GM23338 (cell line): ENCODE measurements around the gene ZNF385C. TPM values are rescaled to one million over a fixed set of nuclear protein-coding genes. Genes with fewer than 3 reads are reported as not detected.

Experiments
- ATAC-seq: fragments of 200-7000 bp; cut with Tn5 transposase; 3 replicates; pipeline ENCODE4 v1.9.1; 2020
- DNase-seq: peaks from one replicate; pipeline ENCODE4 v3.0.0-alpha.2; 2015; ENCODE audit warnings: low spot score
- H2AFZ ChIP-seq: fragments of 200-600 bp; sonication (generic); 2 replicates; pipeline ENCODE4 v1.8.0; 2016; ENCODE audit warnings: antibody characterized with exemption, mild to moderate bottlenecking, moderate library complexity
- H3F3A ChIP-seq: fragments of 200-600 bp; sonication (generic); replicated peaks from 2 replicates; pipeline ENCODE4 v1.8.0; 2017; ENCODE audit warnings: antibody characterized with exemption, mixed run types, low read depth
- H3K27ac ChIP-seq: fragments of 200-600 bp; sonication (generic); 2 replicates; pipeline ENCODE4 v1.6.1; 2016; ENCODE audit warnings: low read depth
- H3K27me3 ChIP-seq: fragments of 200-600 bp; sonication (generic); 2 replicates; pipeline ENCODE4 v1.8.0; 2016; ENCODE audit warnings: mild to moderate bottlenecking, mixed run types, moderate library complexity; ENCODE audit not compliant: insufficient read depth
- H3K36me3 ChIP-seq: fragments of 200-600 bp; sonication (generic); 2 replicates; pipeline ENCODE4 v1.8.0; 2016; ENCODE audit warnings: mild to moderate bottlenecking; ENCODE audit not compliant: insufficient read depth
- H3K4me1 ChIP-seq: fragments of 200-600 bp; sonication (generic); 2 replicates; pipeline ENCODE4 v1.8.0; 2016; ENCODE audit warnings: mild to moderate bottlenecking, moderate library complexity; ENCODE audit not compliant: insufficient read depth
- H3K4me2 ChIP-seq: fragments of 200-600 bp; sonication (generic); 2 replicates; pipeline ENCODE4 v1.7.1; 2017; ENCODE audit warnings: mixed run types
- H3K4me3 ChIP-seq: fragments of 200-600 bp; sonication (generic); 2 replicates; pipeline ENCODE4 v1.6.1; 2016; ENCODE audit warnings: mixed run types
- H3K79me2 ChIP-seq: fragments of 200-600 bp; sonication (generic); replicated peaks from 2 replicates; pipeline ENCODE4 v1.8.0; 2017; ENCODE audit warnings: mild to moderate bottlenecking; ENCODE audit not compliant: insufficient read depth
- H3K9me2 ChIP-seq: fragments of 200-600 bp; sonication (generic); 2 replicates; pipeline ENCODE4 v1.8.0; 2017; ENCODE audit not compliant: insufficient read depth
- H4K20me1 ChIP-seq: fragments of 200-600 bp; sonication (generic); replicated peaks from 2 replicates; pipeline ENCODE4 v1.8.0; 2017; ENCODE audit warnings: mild to moderate bottlenecking; ENCODE audit not compliant: insufficient read depth
- H3K27ac Mint-ChIP-seq: 2 replicates; pipeline ENCODE4 v1.8.0; 2020; ENCODE audit warnings: inconsistent platforms, mild to moderate bottlenecking, moderate library complexity, mixed read lengths
- H3K27me3 Mint-ChIP-seq: 3 replicates; pipeline ENCODE4 v1.8.0; 2022; ENCODE audit warnings: low read depth, mild to moderate bottlenecking, moderate library complexity, mixed read lengths, inconsistent platforms; ENCODE audit not compliant: insufficient read depth, poor library complexity
- H3K36me3 Mint-ChIP-seq: 3 replicates; pipeline ENCODE4 v1.8.0; 2021; ENCODE audit warnings: low read depth, mild to moderate bottlenecking, inconsistent platforms, moderate library complexity, mixed read lengths
- H3K4me1 Mint-ChIP-seq: 3 replicates; pipeline ENCODE4 v1.8.0; 2020; ENCODE audit warnings: mild to moderate bottlenecking, inconsistent platforms, mixed read lengths
- H3K4me3 Mint-ChIP-seq: 3 replicates; pipeline ENCODE4 v1.8.0; 2021; ENCODE audit warnings: moderate library complexity, mild to moderate bottlenecking, inconsistent platforms, mixed read lengths
- H3K9me3 Mint-ChIP-seq: 3 replicates; pipeline ENCODE4 v1.8.0; 2020; ENCODE audit warnings: moderate library complexity, mild to moderate bottlenecking, inconsistent platforms, mixed read lengths
- CREB1 ChIP-seq: fragments of 250-450 bp; sonication (Bioruptor Pico); IDR thresholded peaks from 2 replicates; pipeline ENCODE4 v1.5.0; 2020; ENCODE audit warnings: low read depth, mild to moderate bottlenecking, moderate library complexity
- ETS1 ChIP-seq: IDR thresholded peaks from 2 replicates; pipeline ENCODE4 v1.6.1; 2016; ENCODE audit warnings: antibody characterized with exemption
- EZH2 ChIP-seq: fragments of 200-600 bp; sonication (generic); IDR thresholded peaks from one replicate; pipeline ENCODE4 v1.8.0; 2017; ENCODE audit warnings: antibody characterized with exemption, mild to moderate bottlenecking, low read depth; ENCODE audit not compliant: unreplicated experiment
- EZH2phosphoT487 ChIP-seq: fragments of 200-600 bp; sonication (generic); IDR thresholded peaks from one replicate; pipeline ENCODE4 v1.8.1; 2018; ENCODE audit warnings: antibody characterized with exemption; ENCODE audit not compliant: unreplicated experiment
- JUNB ChIP-seq: IDR thresholded peaks from one replicate; pipeline ENCODE4 v1.6.1; 2016; ENCODE audit warnings: antibody characterized with exemption; ENCODE audit not compliant: unreplicated experiment
- NANOG ChIP-seq: IDR thresholded peaks from 2 replicates; pipeline ENCODE4 v1.6.1; 2016; ENCODE audit warnings: antibody characterized with exemption, borderline replicate concordance
- POLR2AphosphoS5 ChIP-seq: IDR thresholded peaks from 2 replicates; pipeline ENCODE4 v1.6.1; 2016; ENCODE audit warnings: antibody characterized with exemption, low read depth
- STAT1 ChIP-seq: IDR thresholded peaks from one replicate; pipeline ENCODE4 v1.6.1; 2016; ENCODE audit warnings: antibody characterized with exemption; ENCODE audit not compliant: unreplicated experiment
- ZNF114 ChIP-seq: fragments of 250-450 bp; sonication (Bioruptor Pico); IDR thresholded peaks from 2 replicates; pipeline ENCODE4 v1.5.0; 2020; ENCODE audit warnings: mild to moderate bottlenecking, moderate library complexity
- ZNF331 ChIP-seq: fragments of 250-450 bp; sonication (Bioruptor Pico); IDR thresholded peaks from 2 replicates; pipeline ENCODE4 v1.5.0; 2020; ENCODE audit warnings: low read depth, mild to moderate bottlenecking, moderate library complexity
- polyA plus RNA-seq: library from polyadenylated mRNA; unstranded; fragments of >200 nt; fragmentation: Nextera tagmentation; extraction: Ambion mirVana; gene quantifications from 2 replicates; pipeline ENCODE4 v1.2.1, GENCODE V29; 2016
- total RNA-seq: library from RNA; depleted of rRNA; stranded (reverse); fragments of >200 nt; shearing (Covaris generic); gene quantifications from 2 replicates; pipeline ENCODE4 v1.2.3, GENCODE V29; 2014
- TF ChIP-seq, protein P1 (sequence below), 2 experiments: fragments of 200-600 bp in 1 of 2; sonication (generic) in 1 of 2; conservative IDR thresholded peaks; 2 replicates each; pipeline versions ENCODE4 v1.5.1 to v1.6.1; 2016 to 2017; ENCODE audit warnings: antibody characterized with exemption in 2 of 2, low read depth in 2 of 2, mild to moderate bottlenecking in 2 of 2, moderate library complexity in 1 of 2
- TF ChIP-seq, protein P2 (sequence below): IDR thresholded peaks from one replicate; pipeline ENCODE4 v1.6.1; 2018; ENCODE audit warnings: antibody characterized with exemption; ENCODE audit not compliant: unreplicated experiment

ZNF385C gene
- total and polyA plus RNA-seq, 2 experiments from 2014 or later, result 1.9 to 3.1 TPM

DNA sequence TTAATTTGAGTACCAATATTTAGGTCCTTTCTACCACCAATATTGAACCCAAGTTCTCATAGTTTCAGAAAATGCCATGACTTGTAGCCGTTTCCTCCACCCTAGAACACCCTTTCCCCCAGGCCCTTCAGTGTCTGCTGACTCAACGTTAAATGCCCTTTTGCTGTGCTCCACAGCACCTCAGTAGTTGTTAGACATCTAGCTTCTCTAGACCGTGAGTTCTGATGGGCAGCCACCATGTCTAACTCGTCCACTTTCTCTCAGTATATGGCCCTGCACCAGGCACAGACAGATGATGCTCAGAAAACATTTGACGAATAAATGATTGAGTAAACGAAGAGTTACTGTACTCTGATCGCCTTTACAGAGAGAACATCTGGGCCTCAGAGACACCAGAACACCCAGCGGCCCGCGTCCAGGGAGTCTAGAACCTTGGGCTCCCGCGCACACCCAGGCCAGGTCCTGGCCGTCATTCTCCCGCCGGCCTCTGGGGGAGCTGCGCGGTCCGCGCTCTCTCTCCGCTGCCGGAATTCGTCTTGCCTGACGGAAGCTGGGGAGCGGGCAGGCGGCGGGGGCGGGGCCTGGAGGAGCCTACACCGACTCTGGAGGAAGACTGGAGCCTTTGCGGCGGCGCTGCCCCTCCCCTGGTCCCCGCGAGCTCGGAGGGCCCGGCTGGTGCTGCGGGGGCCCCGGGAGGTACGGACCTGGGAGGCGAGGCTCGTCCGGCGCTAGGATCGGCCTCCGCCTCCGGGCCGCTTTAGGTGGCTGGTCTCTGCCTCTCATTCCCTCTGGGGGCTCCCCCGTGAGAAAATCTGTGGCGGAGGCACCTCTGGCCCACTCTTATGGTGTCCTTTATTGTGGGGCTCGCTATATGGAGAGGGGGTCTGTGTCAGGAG is 78.5 kb downstream of the ZNF385C start, which contains the start of gene NKIRAS2 (continued):
- TF ChIP-seq, protein P1, sequence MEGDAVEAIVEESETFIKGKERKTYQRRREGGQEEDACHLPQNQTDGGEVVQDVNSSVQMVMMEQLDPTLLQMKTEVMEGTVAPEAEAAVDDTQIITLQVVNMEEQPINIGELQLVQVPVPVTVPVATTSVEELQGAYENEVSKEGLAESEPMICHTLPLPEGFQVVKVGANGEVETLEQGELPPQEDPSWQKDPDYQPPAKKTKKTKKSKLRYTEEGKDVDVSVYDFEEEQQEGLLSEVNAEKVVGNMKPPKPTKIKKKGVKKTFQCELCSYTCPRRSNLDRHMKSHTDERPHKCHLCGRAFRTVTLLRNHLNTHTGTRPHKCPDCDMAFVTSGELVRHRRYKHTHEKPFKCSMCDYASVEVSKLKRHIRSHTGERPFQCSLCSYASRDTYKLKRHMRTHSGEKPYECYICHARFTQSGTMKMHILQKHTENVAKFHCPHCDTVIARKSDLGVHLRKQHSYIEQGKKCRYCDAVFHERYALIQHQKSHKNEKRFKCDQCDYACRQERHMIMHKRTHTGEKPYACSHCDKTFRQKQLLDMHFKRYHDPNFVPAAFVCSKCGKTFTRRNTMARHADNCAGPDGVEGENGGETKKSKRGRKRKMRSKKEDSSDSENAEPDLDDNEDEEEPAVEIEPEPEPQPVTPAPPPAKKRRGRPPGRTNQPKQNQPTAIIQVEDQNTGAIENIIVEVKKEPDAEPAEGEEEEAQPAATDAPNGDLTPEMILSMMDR (conservative IDR thresholded peaks at IDR 0.05; ENCODE audit: low read depth in 2 of 2), result peak; percentile 74 to 81
- TF ChIP-seq ZNF331, result no peak
- no peak for TF ChIP-seq STAT1
- TF ChIP-seq NANOG, result no peak

GRCh38 chr17:42018988-42019387 is 79.3 kb downstream of the ZNF385C start:
- H3K36me3 Mint-ChIP-seq, result peaks cover 50% of the 10 kb centered on the region
- Histone ChIP-seq H2AFZ (no peak overlapping the region), H3K27me3 (no peaks in the 10 kb centered on the region), H3K36me3 (peaks cover 6% of the 10 kb centered on the region), H3K4me1 (peaks cover 19% of the 10 kb centered on the region), H3K4me2 (no peak overlapping the region), H3K79me2 (peaks cover 47% of the 10 kb centered on the region), H4K20me1 (peaks cover 9% of the 10 kb centered on the region; the same call in 1 of the 2 replicates), H3K27ac (no peak overlapping the region), H3K4me3 (no peak overlapping the region), H3K9me2 (peaks cover 9% of the 10 kb centered on the region), H3F3A (peaks cover 42% of the 10 kb centered on the region)
- H3K4me3 Mint-ChIP-seq, result peak overlapping the region; percentile 99
- DNase-seq (no peak), ATAC-seq (no peak)
- H3K4me1 Mint-ChIP-seq, result peaks cover 37% of the 10 kb centered on the region
- no peak overlapping the region for H3K27ac Mint-ChIP-seq
- H3K9me3 Mint-ChIP-seq, result peaks cover 2% of the 10 kb centered on the region; the same call in 1 of the 3 replicates
- peaks cover 11% of the 10 kb centered on the region for H3K27me3 Mint-ChIP-seq
- TF ChIP-seq ETS1 (no peak), EZH2 (no peak), JUNB (no peak), CREB1 (CRISPR knock-in tag) (no peak), EZH2phosphoT487 (no peak), STAT1 (no peak), POLR2AphosphoS5 (no peak), ZNF331 (no peak), NANOG (no peak), ZNF114 (no peak)
- TF ChIP-seq, protein P1 (conservative IDR thresholded peaks at IDR 0.05; ENCODE audit: low read depth in 2 of 2), result no peak
- TF ChIP-seq, protein P2, sequence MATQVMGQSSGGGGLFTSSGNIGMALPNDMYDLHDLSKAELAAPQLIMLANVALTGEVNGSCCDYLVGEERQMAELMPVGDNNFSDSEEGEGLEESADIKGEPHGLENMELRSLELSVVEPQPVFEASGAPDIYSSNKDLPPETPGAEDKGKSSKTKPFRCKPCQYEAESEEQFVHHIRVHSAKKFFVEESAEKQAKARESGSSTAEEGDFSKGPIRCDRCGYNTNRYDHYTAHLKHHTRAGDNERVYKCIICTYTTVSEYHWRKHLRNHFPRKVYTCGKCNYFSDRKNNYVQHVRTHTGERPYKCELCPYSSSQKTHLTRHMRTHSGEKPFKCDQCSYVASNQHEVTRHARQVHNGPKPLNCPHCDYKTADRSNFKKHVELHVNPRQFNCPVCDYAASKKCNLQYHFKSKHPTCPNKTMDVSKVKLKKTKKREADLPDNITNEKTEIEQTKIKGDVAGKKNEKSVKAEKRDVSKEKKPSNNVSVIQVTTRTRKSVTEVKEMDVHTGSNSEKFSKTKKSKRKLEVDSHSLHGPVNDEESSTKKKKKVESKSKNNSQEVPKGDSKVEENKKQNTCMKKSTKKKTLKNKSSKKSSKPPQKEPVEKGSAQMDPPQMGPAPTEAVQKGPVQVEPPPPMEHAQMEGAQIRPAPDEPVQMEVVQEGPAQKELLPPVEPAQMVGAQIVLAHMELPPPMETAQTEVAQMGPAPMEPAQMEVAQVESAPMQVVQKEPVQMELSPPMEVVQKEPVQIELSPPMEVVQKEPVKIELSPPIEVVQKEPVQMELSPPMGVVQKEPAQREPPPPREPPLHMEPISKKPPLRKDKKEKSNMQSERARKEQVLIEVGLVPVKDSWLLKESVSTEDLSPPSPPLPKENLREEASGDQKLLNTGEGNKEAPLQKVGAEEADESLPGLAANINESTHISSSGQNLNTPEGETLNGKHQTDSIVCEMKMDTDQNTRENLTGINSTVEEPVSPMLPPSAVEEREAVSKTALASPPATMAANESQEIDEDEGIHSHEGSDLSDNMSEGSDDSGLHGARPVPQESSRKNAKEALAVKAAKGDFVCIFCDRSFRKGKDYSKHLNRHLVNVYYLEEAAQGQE, result no peak
